Fibroblast of villous mesenchyme (primary cell): ENCODE measurements around the gene UPK1B. TPM values are rescaled to one million over a fixed set of nuclear protein-coding genes. Genes with fewer than 3 reads are reported as not detected.

Source experiments
- DNase-seq: peaks from one replicate; pipeline ENCODE4 v3.0.0-alpha.2; 2010; ENCODE audit warnings: low read depth
- H3K4me3 ChIP-seq: 2 replicates; pipeline ENCODE4 v1.5.1; 2011; ENCODE audit warnings: low read depth, mild to moderate bottlenecking, low read length
- total RNA-seq: library from RNA; depleted of rRNA; stranded (reverse); fragments of >200 nt; gene quantifications from 2 replicates; pipeline ENCODE4 v1.2.3, GENCODE V29; 2012
- TF ChIP-seq, protein P1 (sequence below): IDR thresholded peaks from 2 replicates; pipeline ENCODE4 v1.5.1; 2012; ENCODE audit warnings: low read depth, mild to moderate bottlenecking, low read length; ENCODE audit not compliant: insufficient read depth

The UPK1B gene
- total RNA-seq, 1 donor = 2.2 TPM

DNA sequence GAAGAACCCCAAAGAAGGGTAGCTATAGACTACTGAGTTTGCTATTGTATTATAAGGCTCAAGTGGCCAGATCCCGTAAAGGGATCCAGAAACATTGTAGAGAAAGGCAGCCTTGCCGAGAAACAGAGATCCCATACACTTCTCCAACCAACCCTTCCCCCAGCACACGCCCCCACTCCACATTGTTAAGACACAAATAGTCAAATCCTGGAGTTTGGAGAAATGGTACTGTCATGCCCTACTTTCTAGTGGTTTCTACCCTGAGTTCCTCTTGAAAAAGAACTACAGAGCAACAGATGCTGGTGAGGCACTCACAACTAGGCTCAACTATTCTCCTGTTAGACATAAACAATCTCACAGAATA lies 34.1 kb downstream of the UPK1B start:
- TF ChIP-seq, protein P1, sequence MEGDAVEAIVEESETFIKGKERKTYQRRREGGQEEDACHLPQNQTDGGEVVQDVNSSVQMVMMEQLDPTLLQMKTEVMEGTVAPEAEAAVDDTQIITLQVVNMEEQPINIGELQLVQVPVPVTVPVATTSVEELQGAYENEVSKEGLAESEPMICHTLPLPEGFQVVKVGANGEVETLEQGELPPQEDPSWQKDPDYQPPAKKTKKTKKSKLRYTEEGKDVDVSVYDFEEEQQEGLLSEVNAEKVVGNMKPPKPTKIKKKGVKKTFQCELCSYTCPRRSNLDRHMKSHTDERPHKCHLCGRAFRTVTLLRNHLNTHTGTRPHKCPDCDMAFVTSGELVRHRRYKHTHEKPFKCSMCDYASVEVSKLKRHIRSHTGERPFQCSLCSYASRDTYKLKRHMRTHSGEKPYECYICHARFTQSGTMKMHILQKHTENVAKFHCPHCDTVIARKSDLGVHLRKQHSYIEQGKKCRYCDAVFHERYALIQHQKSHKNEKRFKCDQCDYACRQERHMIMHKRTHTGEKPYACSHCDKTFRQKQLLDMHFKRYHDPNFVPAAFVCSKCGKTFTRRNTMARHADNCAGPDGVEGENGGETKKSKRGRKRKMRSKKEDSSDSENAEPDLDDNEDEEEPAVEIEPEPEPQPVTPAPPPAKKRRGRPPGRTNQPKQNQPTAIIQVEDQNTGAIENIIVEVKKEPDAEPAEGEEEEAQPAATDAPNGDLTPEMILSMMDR = no peak
- no peak for DNase-seq
- H3K4me3 ChIP-seq = no peak overlapping the region

DNA sequence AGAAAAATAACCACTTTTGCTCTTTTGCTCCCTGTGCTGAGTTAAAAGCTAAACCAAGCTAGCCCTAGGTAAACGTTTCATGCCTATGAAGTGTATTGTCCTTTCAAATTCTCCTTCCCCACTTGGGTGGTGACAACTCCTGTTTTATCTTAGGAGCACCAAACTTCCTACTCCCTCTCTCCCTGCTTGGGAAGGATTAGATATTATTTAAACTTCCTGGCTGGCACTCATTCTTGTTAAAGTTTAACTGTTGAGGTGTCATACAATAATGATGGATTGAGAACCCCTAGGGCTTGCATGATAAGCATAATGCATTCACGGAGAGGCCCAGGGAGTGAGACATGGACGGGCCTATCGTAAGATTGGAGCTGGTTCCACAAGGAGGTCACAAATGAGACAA lies 37.8 kb downstream of the UPK1B start:
- TF ChIP-seq, protein P1 = no peak
- H3K4me3 ChIP-seq = no peak overlapping the region
- DNase-seq = no peak

DNA sequence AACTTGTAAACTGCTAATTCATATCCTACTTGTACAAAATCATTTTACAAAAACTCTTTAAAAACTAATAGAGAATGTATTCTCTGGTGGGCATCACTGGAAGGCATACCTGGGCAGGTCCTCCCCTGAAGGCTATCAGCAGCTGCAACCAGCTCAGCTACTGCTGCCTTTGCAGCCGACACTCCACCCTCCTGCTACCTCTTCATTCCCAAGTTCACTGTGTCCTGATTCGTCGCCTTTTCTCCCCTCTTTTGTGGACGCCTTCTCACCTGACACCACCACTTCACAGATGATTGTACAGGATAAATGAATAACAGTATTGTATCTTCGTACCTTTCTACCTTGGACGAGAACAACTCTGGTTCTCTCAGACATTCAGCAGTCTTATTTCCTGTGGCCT lies 38.4 kb downstream of the UPK1B start:
- no peak for DNase-seq
- H3K4me3 ChIP-seq = no peak overlapping the region
- TF ChIP-seq, protein P1 = no peak

DNA sequence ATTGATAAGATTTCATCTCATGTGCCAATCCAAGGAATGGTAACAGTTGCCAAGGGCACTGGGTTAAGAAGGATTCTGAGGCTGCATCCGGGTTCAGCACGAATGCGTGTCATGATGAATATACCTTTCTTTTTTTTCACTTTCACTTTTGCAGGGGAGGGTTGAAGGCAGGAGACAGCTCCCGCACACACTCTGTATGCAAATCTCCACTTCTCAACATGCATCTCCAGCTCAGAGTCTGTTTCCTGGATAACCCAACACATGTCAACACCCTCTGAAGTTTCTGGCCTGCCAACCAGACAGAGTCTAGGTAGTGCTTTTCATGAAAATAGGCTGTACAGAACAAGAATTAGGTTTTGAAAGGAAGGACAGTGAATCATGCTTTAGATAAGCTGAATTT lies 45.7 kb downstream of the UPK1B start:
- TF ChIP-seq, protein P1 = no peak
- DNase-seq = no peak

DNA sequence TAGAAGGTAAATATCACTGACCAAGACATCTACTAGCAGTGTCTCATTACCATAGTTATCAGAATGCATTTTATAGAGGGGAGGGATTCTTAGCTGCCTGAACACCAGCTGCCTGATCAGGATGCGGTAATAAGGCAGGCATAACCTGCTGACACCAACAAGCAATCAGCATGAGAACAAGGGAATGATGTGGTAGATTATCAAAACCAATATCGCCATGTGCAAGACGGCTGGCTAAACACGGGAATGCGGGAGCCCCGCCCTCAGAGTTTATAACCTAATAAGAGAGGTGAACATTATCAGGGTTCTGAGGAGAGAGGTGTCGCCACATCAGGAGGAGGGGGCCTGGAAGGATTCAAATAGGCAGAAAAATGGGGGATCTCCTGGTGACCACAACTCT lies 46.8 kb downstream of the UPK1B start:
- no peak for DNase-seq
- TF ChIP-seq, protein P1 = no peak

More for the DNA sequence above, 45.7 kb downstream of the UPK1B start:
- no peak overlapping the region for H3K4me3 ChIP-seq

DNA sequence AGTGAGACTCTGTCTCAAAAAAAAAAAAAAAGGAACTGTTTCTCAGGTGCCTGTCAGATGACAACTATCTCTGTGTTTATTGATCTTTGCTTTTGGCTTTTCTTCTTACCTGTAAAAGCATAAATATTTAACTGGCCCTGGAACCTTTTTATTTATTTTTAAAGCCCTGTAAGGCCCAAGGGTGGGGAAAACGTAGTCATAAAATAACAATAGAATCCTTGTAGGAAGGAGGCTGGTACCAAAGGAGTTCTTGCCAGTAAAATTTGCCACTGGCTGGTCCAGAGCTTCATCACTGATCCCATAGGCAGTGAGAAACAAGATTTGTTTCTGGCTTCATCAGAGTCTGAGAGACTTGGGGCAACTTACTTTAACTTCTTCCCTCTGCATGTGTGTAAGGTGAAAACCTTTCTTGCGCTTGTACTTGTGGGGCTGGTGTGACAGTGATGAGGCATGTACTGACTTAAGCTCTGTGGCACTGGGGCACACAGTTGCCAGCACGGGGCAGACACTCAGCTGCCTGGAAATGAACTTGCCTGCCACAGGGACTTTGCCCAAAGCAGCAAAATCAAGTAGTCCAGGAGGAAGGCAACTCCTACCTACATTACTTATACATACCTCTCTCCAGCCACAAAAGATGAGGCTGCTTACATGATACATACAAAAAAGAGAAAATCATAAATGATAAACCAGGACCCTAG lies 47.7 kb downstream of the UPK1B start:
- H3K4me3 ChIP-seq = no peak overlapping the region
- no peak for DNase-seq
- TF ChIP-seq, protein P1 = no peak

More for the DNA sequence above, 46.8 kb downstream of the UPK1B start:
- no peak overlapping the region for H3K4me3 ChIP-seq
